ENCODE measurements around the gene MLIP. TPM values are rescaled to one million over a fixed set of nuclear protein-coding genes. Genes with fewer than 3 reads are reported as not detected.

MLIP gene
- polyA plus RNA-seq, 2 of the 4 experiments (the other 2 are of a cell fraction): 0.08 TPM; not detected in 1

GRCh38 chr6:54301770-54302169, 190.5 kb downstream of the MLIP start:
- Histone ChIP-seq H3K4me3 (no peak overlapping the region), H3K9me3 (no peaks in the 10 kb centered on the region), H3K27ac (no peak overlapping the region), H3K4me1 (no peaks in the 10 kb centered on the region), H3K4me2 (no peak overlapping the region)
- ATAC-seq (no peak), DNase-seq (ENCODE audit: low read depth in 1 of 2, low spot score in 1 of 2) (no peak), FAIRE-seq (no peak)
- TF ChIP-seq RAD21 (conservative IDR thresholded peaks at IDR 0.05 in 1 of 2, IDR thresholded peaks at IDR 0.05 in 1 of 2) (no peak), CEBPB (IDR thresholded peaks at IDR 0.05) (no peak)
- TF ChIP-seq, protein P1, sequence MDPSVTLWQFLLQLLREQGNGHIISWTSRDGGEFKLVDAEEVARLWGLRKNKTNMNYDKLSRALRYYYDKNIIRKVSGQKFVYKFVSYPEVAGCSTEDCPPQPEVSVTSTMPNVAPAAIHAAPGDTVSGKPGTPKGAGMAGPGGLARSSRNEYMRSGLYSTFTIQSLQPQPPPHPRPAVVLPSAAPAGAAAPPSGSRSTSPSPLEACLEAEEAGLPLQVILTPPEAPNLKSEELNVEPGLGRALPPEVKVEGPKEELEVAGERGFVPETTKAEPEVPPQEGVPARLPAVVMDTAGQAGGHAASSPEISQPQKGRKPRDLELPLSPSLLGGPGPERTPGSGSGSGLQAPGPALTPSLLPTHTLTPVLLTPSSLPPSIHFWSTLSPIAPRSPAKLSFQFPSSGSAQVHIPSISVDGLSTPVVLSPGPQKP (IDR thresholded peaks at IDR 0.05; ENCODE audit: low read depth, low read length): no peak
- POLR2A ChIA-PET: no interaction called here
- CTCF ChIA-PET: no interaction called here

- POLR2A ChIA-PET: no interaction called here
- TF ChIP-seq, protein P1 (IDR thresholded peaks at IDR 0.05; ENCODE audit: low read depth, low read length): no peak
- TF ChIP-seq CBX8 (IDR thresholded peaks at IDR 0.05): no peak
- TF ChIP-seq RFX5 (IDR thresholded peaks at IDR 0.05): no peak
- no peak for TF ChIP-seq MAX (IDR thresholded peaks at IDR 0.05)
- TF ChIP-seq HEYL (CRISPR knock-in tag; IDR thresholded peaks at IDR 0.05): no peak
- peak; percentile 26 for TF ChIP-seq MAFK (IDR thresholded peaks at IDR 0.05; ENCODE audit: partially characterized antibody)
- no peak for TF ChIP-seq KDM5A (IDR thresholded peaks at IDR 0.05)
- no peak for TF ChIP-seq BHLHE40 (IDR thresholded peaks at IDR 0.05; ENCODE audit: low read depth, low read length)
- H3K4me3 ChIP-seq: no peak overlapping the region
- H3K4me2 ChIP-seq: peak overlapping the region; percentile 70
- ATAC-seq (peak in 1 of 2 experiments; percentile 37; a peak in 1 of 6 replicates), DNase-seq (ENCODE audit: low read depth in 1 of 2, low spot score in 1 of 2) (peak; percentile 10 to 46), FAIRE-seq (no peak)
- H3K4me1 ChIP-seq: peaks cover 17% of the 10 kb centered on the region; the same call in 2 of the 3 replicates
- H3K27ac ChIP-seq: peak overlapping the region; percentile 58 to 60
- 3% methylated on average over 2 of the region's 2 CpGs for WGBS (ENCODE audit: missing lambda C conversion rate)
- CTCF ChIA-PET: no interaction called here
- H3K9me3 ChIP-seq: no peaks in the 10 kb centered on the region
Observed at GRCh38 chr6:54307439-54307910, 196.2 kb downstream of the MLIP start.

GRCh38 chr6:54308289-54308985, 197.2 kb downstream of the MLIP start, which contains the start of gene TINAG:
Gene TINAG, plus strand, starts transcription at chr6:54308441. Its CDS starts 110 bp downstream, at chr6:54308551.
- FAIRE-seq (no peak), ATAC-seq (no peak), DNase-seq (ENCODE audit: low read depth in 1 of 2, low spot score in 1 of 2) (no peak)
- TF ChIP-seq CBX2 (IDR thresholded peaks at IDR 0.05; ENCODE audit: borderline replicate concordance, low read depth) (no peak), HEYL (CRISPR knock-in tag; IDR thresholded peaks at IDR 0.05) (no peak), SMC3 (IDR thresholded peaks at IDR 0.05) (no peak), ZSCAN20 (CRISPR knock-in tag; IDR thresholded peaks at IDR 0.05) (no peak), EHF (CRISPR knock-in tag; IDR thresholded peaks at IDR 0.05) (no peak), POLR2A (IDR thresholded peaks at IDR 0.05; ENCODE audit: low read length) (no peak)
- TF ChIP-seq, protein P1 (IDR thresholded peaks at IDR 0.05; ENCODE audit: low read depth, low read length): no peak
- peaks cover 17% of the 10 kb centered on the region; the same call in 2 of the 3 replicates for H3K4me1 ChIP-seq
- 69% methylated on average over 10 of the region's 10 CpGs for WGBS (ENCODE audit: missing lambda C conversion rate)
- no peaks in the 10 kb centered on the region for H3K9me3 ChIP-seq
- ChIA-PET CTCF (no interaction called here), POLR2A (no interaction called here)
- H3K27ac ChIP-seq: peak within 1 kb of the TSS; percentile 58 to 60
- H3K4me3 ChIP-seq: no peak within 1 kb of the TSS
- peak within 1 kb of the TSS; percentile 70 for H3K4me2 ChIP-seq

- 92% methylated on average over 4 of the region's 4 CpGs for WGBS (ENCODE audit: missing lambda C conversion rate)
Observed at GRCh38 chr6:54308986-54309315, 197.7 kb downstream of the MLIP start.

More at GRCh38 chr6:54308986-54309315, 197.7 kb downstream of the MLIP start:
- ATAC-seq (no peak), FAIRE-seq (no peak), DNase-seq (ENCODE audit: low read depth in 1 of 2, low spot score in 1 of 2) (no peak)
- ChIA-PET POLR2A (no interaction called here), CTCF (no interaction called here)
- no peak overlapping the region for H3K4me2 ChIP-seq
- H3K4me1 ChIP-seq: peaks cover 17% of the 10 kb centered on the region; the same call in 2 of the 3 replicates
- no peak overlapping the region for H3K27ac ChIP-seq
- TF ChIP-seq MAZ (IDR thresholded peaks at IDR 0.05; ENCODE audit: borderline replicate concordance, low read depth, low read length): no peak
- no peak for TF ChIP-seq ZNF302 (CRISPR knock-in tag; IDR thresholded peaks at IDR 0.05)
- TF ChIP-seq HOXA7 (CRISPR knock-in tag; IDR thresholded peaks at IDR 0.05): no peak
- TF ChIP-seq POLR2A (IDR thresholded peaks at IDR 0.05; ENCODE audit: low read length): no peak
- TF ChIP-seq PBX3 (IDR thresholded peaks at IDR 0.05): no peak
- no peak for TF ChIP-seq BHLHE40 (IDR thresholded peaks at IDR 0.05; ENCODE audit: low read depth, low read length)
- TF ChIP-seq, protein P1 (IDR thresholded peaks at IDR 0.05; ENCODE audit: low read depth, low read length): no peak
- TF ChIP-seq EHF (CRISPR knock-in tag; IDR thresholded peaks at IDR 0.05): no peak
- TF ChIP-seq ESRRA (IDR thresholded peaks at IDR 0.05; ENCODE audit: borderline replicate concordance, low read length): no peak
- no peak overlapping the region for H3K4me3 ChIP-seq
- no peaks in the 10 kb centered on the region for H3K9me3 ChIP-seq
